ENCODE results near the gene PRR15. TPM values are rescaled to one million over a fixed set of nuclear protein-coding genes. Genes with fewer than 3 reads are reported as not detected.

Gene PRR15
- total and polyA plus RNA-seq, 2 of the 4 experiments (the other 2 are of a cell fraction): not detected

GRCh38 chr7:29593459-29593858, 29.8 kb downstream of the PRR15 start:
- ATAC-seq (ENCODE audit: low read depth) (no peak), DNase-seq (no peak)
- dilution Hi-C loops (cut with HindIII; ENCODE audit: low sequenced_read_pairs, unreplicated experiment): no loop called here
- Histone ChIP-seq H3K18ac (ENCODE audit: low read depth, low read length) (no peak overlapping the region), H3K4me1 (ENCODE audit: control insufficient read depth, insufficient read depth, low read length) (no peaks in the 10 kb centered on the region), H2BK15ac (ENCODE audit: low read depth, low read length) (no peak overlapping the region), H3K9ac (ENCODE audit: low read depth, low read length) (no peak overlapping the region), H2AK9ac (replicated peaks; ENCODE audit: low read depth, low read length, poor library complexity) (no peak overlapping the region), H3K4me2 (ENCODE audit: low read depth, low read length) (no peak overlapping the region), H3K27ac (ENCODE audit: insufficient read depth, low read length) (no peak overlapping the region), H3K27me3 (ENCODE audit: control insufficient read depth, insufficient read depth, low read length) (no peaks in the 10 kb centered on the region), H4K20me1 (ENCODE audit: insufficient read depth, low read length) (no peaks in the 10 kb centered on the region), H3K36me3 (ENCODE audit: control insufficient read depth, insufficient read depth, low read length) (no peaks in the 10 kb centered on the region), H3K4me3 (ENCODE audit: insufficient read depth, low read depth, low read length) (no peak overlapping the region), H3K23ac (ENCODE audit: low read depth, low read length) (no peak overlapping the region), H4K8ac (ENCODE audit: low read depth in 2 of 2, low read length in 2 of 2) (no peak overlapping the region), H3K14ac (replicated peaks; ENCODE audit: low read depth, low read length) (no peak overlapping the region), H3K56ac (ENCODE audit: extremely low read depth, insufficient read depth, low read length) (no peak overlapping the region), H2AK5ac (ENCODE audit: low read depth, low read length) (no peak overlapping the region), H3K9me1 (ENCODE audit: insufficient read depth, low read length) (no peaks in the 10 kb centered on the region), H3K4ac (ENCODE audit: low read depth, low read length) (no peak overlapping the region), H4K91ac (ENCODE audit: insufficient read depth, low read depth, low read length) (no peak overlapping the region), H2BK20ac (ENCODE audit: low read depth, low read length) (no peak overlapping the region), H2AFZ (replicated peaks; ENCODE audit: low read length, poor library complexity) (no peak overlapping the region), H2BK5ac (ENCODE audit: low read depth, low read length, poor library complexity, severe bottlenecking) (no peak overlapping the region), H3K9me3 (ENCODE audit: control insufficient read depth, insufficient read depth, low read length) (no peaks in the 10 kb centered on the region), H2BK120ac (ENCODE audit: low read depth, low read length) (no peak overlapping the region), H3K79me1 (ENCODE audit: low read depth in 1 of 2, low read length in 2 of 2) (no peaks in the 10 kb centered on the region), H4K5ac (ENCODE audit: low read depth, low read length) (no peak overlapping the region)
- intact Hi-C loops (cut with micrococcal nuclease): no loop called here
- BruUV-seq (replicated peaks): no TSS peak
- ChIA-PET POLR2A (ENCODE audit: unreplicated experiment) (no interaction called here), CTCF (no interaction called here)
- TF ChIP-seq RFX5 (IDR thresholded peaks at IDR 0.05; ENCODE audit: low read depth, low read length): no peak
- TF ChIP-seq USF2 (IDR thresholded peaks at IDR 0.05; ENCODE audit: low read depth, low read length): no peak
- no peak for TF ChIP-seq RCOR1 (IDR thresholded peaks at IDR 0.05; ENCODE audit: insufficient replicate concordance, low read length)
- no peak for TF ChIP-seq CEBPB (IDR thresholded peaks at IDR 0.05; ENCODE audit: low read depth, low read length)
- TF ChIP-seq RAD21 (IDR thresholded peaks at IDR 0.05; ENCODE audit: low read length): no peak
- TF ChIP-seq MXI1 (IDR thresholded peaks at IDR 0.05; ENCODE audit: borderline replicate concordance, low read depth, low read length): no peak
- no peak for TF ChIP-seq SMC3 (IDR thresholded peaks at IDR 0.05; ENCODE audit: low read depth, low read length)
- no peak for TF ChIP-seq BHLHE40 (IDR thresholded peaks at IDR 0.05; ENCODE audit: low read depth, low read length)
- TF ChIP-seq POLR2A (IDR thresholded peaks at IDR 0.05; ENCODE audit: low read depth, low read length): no peak
- TF ChIP-seq, protein P1, sequence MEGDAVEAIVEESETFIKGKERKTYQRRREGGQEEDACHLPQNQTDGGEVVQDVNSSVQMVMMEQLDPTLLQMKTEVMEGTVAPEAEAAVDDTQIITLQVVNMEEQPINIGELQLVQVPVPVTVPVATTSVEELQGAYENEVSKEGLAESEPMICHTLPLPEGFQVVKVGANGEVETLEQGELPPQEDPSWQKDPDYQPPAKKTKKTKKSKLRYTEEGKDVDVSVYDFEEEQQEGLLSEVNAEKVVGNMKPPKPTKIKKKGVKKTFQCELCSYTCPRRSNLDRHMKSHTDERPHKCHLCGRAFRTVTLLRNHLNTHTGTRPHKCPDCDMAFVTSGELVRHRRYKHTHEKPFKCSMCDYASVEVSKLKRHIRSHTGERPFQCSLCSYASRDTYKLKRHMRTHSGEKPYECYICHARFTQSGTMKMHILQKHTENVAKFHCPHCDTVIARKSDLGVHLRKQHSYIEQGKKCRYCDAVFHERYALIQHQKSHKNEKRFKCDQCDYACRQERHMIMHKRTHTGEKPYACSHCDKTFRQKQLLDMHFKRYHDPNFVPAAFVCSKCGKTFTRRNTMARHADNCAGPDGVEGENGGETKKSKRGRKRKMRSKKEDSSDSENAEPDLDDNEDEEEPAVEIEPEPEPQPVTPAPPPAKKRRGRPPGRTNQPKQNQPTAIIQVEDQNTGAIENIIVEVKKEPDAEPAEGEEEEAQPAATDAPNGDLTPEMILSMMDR (conservative IDR thresholded peaks at IDR 0.05; ENCODE audit: low read depth, low read length): no peak
- no peak for TF ChIP-seq MAFK (IDR thresholded peaks at IDR 0.05; ENCODE audit: low read depth, low read length)
- no peak for TF ChIP-seq MAZ (IDR thresholded peaks at IDR 0.05; ENCODE audit: borderline replicate concordance, low read depth, low read length)
- no peak for TF ChIP-seq NFE2L2 (IDR thresholded peaks at IDR 0.05; ENCODE audit: low read depth, low read length)
- TF ChIP-seq, protein P2, sequence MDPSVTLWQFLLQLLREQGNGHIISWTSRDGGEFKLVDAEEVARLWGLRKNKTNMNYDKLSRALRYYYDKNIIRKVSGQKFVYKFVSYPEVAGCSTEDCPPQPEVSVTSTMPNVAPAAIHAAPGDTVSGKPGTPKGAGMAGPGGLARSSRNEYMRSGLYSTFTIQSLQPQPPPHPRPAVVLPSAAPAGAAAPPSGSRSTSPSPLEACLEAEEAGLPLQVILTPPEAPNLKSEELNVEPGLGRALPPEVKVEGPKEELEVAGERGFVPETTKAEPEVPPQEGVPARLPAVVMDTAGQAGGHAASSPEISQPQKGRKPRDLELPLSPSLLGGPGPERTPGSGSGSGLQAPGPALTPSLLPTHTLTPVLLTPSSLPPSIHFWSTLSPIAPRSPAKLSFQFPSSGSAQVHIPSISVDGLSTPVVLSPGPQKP (IDR thresholded peaks at IDR 0.05; ENCODE audit: borderline replicate concordance, low read depth, low read length): no peak
- TF ChIP-seq FOS (IDR thresholded peaks at IDR 0.05; ENCODE audit: low read depth, low read length): no peak
- TF ChIP-seq CHD1 (IDR thresholded peaks at IDR 0.05; ENCODE audit: low read depth, low read length): no peak
- in situ Hi-C loops (cut with MboI; ENCODE audit: low sequenced_read_pairs): no loop called here
